WTC11 (cell line): ENCODE data around the gene E2F2. TPM values are rescaled to one million over a fixed set of nuclear protein-coding genes. Genes with fewer than 3 reads are reported as not detected.

Experiments used
- ARID4B ChIP-seq: sonication (generic); formaldehyde crosslinking; IDR thresholded peaks from 2 replicates; pipeline ENCODE4 v1.8.0; 2023; ENCODE audit warnings: missing genetic modification reagents, mild to moderate bottlenecking, borderline replicate concordance
- ATF2 ChIP-seq: sonication (generic); formaldehyde crosslinking; IDR thresholded peaks from 2 replicates; pipeline ENCODE4 v1.8.1; 2022; ENCODE audit warnings: low read depth, missing genetic modification reagents, borderline replicate concordance
- CDX4 ChIP-seq: fragments of 250-450 bp; sonication (Bioruptor Pico); IDR thresholded peaks from 2 replicates; pipeline ENCODE4 v1.9.0; 2021; ENCODE audit warnings: moderate library complexity, mild to moderate bottlenecking, inconsistent platforms, borderline replicate concordance
- CREB1 ChIP-seq: sonication (generic); formaldehyde crosslinking; IDR thresholded peaks from 2 replicates; pipeline ENCODE4 v1.8.0; 2023; ENCODE audit warnings: mild to moderate bottlenecking, missing genetic modification reagents
- FOXP1 ChIP-seq: sonication (generic); formaldehyde crosslinking; IDR thresholded peaks from 2 replicates; pipeline ENCODE4 v1.8.0; 2022; ENCODE audit warnings: missing genetic modification reagents, mild to moderate bottlenecking, moderate library complexity, borderline replicate concordance
- FOXP4 ChIP-seq: sonication (generic); formaldehyde crosslinking; IDR thresholded peaks from 2 replicates; pipeline ENCODE4 v1.8.0; 2022; ENCODE audit warnings: mild to moderate bottlenecking, missing genetic modification reagents
- JAZF1 ChIP-seq: fragments of 250-450 bp; sonication (Bioruptor Pico); IDR thresholded peaks from 2 replicates; pipeline ENCODE4 v1.9.0; 2021; ENCODE audit warnings: moderate library complexity, mild to moderate bottlenecking, inconsistent platforms
- KAT7 ChIP-seq: sonication (generic); formaldehyde crosslinking; IDR thresholded peaks from 2 replicates; pipeline ENCODE4 v1.8.1; 2023; ENCODE audit warnings: missing genetic modification reagents, mild to moderate bottlenecking, borderline replicate concordance
- NFYB ChIP-seq: sonication (generic); formaldehyde crosslinking; conservative IDR thresholded peaks from 2 replicates; pipeline ENCODE4 v1.8.0; 2022; ENCODE audit warnings: low read depth, missing genetic modification reagents
- PRDM15 ChIP-seq: sonication (generic); formaldehyde crosslinking; IDR thresholded peaks from 2 replicates; pipeline ENCODE4 v1.8.0; 2022; ENCODE audit warnings: missing genetic modification reagents
- RELA ChIP-seq: sonication (generic); formaldehyde crosslinking; IDR thresholded peaks from 2 replicates; pipeline ENCODE4 v1.8.1; 2022; ENCODE audit warnings: missing genetic modification reagents, mild to moderate bottlenecking, borderline replicate concordance
- SMAD4 ChIP-seq: sonication (generic); formaldehyde crosslinking; IDR thresholded peaks from 2 replicates; pipeline ENCODE4 v1.8.0; 2022; ENCODE audit warnings: mild to moderate bottlenecking, missing genetic modification reagents
- TEAD4 ChIP-seq: sonication (generic); formaldehyde crosslinking; IDR thresholded peaks from 2 replicates; pipeline ENCODE4 v1.8.0; 2022; ENCODE audit warnings: mild to moderate bottlenecking, missing genetic modification reagents
- TP53 ChIP-seq: sonication (generic); formaldehyde crosslinking; IDR thresholded peaks from 2 replicates; pipeline ENCODE4 v1.8.1; 2023; ENCODE audit warnings: mild to moderate bottlenecking, missing genetic modification reagents
- USF2 ChIP-seq: sonication (generic); formaldehyde crosslinking; IDR thresholded peaks from 2 replicates; pipeline ENCODE4 v1.8.1; 2023; ENCODE audit warnings: mild to moderate bottlenecking, missing genetic modification reagents, moderate library complexity
- ZNF317 ChIP-seq: sonication (generic); formaldehyde crosslinking; IDR thresholded peaks from 2 replicates; pipeline ENCODE4 v1.8.1; 2023; ENCODE audit warnings: low read depth, mild to moderate bottlenecking, moderate library complexity, missing genetic modification reagents, borderline replicate concordance
- ZNF396 ChIP-seq: fragments of 250-450 bp; sonication (Bioruptor Pico); IDR thresholded peaks from 2 replicates; pipeline ENCODE4 v1.8.0; 2021; ENCODE audit warnings: mild to moderate bottlenecking, moderate library complexity, borderline replicate concordance
- ZNF423 ChIP-seq: fragments of 250-450 bp; sonication (Bioruptor Pico); IDR thresholded peaks from 2 replicates; pipeline ENCODE4 v2.1.2; 2022; ENCODE audit warnings: mild to moderate bottlenecking, moderate library complexity
- total RNA-seq: library from RNA; stranded (reverse); gene quantifications from 3 replicates; pipeline ENCODE4 v1.2.3, GENCODE V29; 2021

The E2F2 gene
- total RNA-seq, 1 experiment from 2014 or later: 5.6 TPM

GRCh38 chr1:23555270-23555985 lies 24.4 kb upstream of the E2F2 start (continued):
- TF ChIP-seq PRDM15 (CRISPR knock-in tag): peak; percentile 17; the same call in 1 of the 2 replicates
- no peak for TF ChIP-seq FOXP4 (CRISPR knock-in tag)
- no peak for TF ChIP-seq USF2 (CRISPR knock-in tag)
- no peak for TF ChIP-seq ZNF317 (CRISPR knock-in tag)
- no peak for TF ChIP-seq RELA (CRISPR knock-in tag)
- no peak for TF ChIP-seq CREB1
- TF ChIP-seq KAT7: no peak
- no peak for TF ChIP-seq SMAD4 (CRISPR knock-in tag)
- TF ChIP-seq ZNF423 (CRISPR knock-in tag): no peak
- TF ChIP-seq TP53 (CRISPR knock-in tag): no peak
- TF ChIP-seq CDX4 (CRISPR knock-in tag): no peak
- no peak for TF ChIP-seq JAZF1 (CRISPR knock-in tag)
- no peak for TF ChIP-seq FOXP1
- TF ChIP-seq ATF2: no peak
- TF ChIP-seq NFYB (CRISPR knock-in tag): no peak
- no peak for TF ChIP-seq ARID4B (CRISPR knock-in tag)
- no peak for TF ChIP-seq TEAD4 (CRISPR knock-in tag)
- no peak for TF ChIP-seq ZNF396 (CRISPR knock-in tag)
- TF ChIP-seq, all 79 proteins: peak for 12
